ENCODE data around the gene NUB1.

The NUB1 gene

DNA sequence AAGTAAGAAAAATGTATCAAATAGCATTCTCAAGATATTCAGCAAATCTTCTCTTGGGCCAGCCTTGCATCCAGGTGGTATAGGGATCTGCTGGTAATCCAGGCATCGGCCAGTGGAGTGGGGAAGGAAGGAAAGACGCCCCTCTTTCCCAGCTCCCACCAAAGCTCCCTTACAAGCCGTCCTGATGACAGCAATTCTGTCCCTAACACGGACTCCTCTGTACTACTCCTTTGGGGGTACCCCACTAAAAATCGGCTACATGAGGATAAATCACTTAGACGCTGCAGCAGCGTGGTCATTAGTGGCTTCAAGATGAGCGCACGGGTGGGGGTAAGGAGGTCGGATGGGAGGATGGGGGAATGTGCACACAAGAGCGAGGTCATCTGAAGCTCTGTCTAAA lies 24.7 kb upstream of the NUB1 start:
- in situ Hi-C loops (cut with HindIII; ENCODE audit: low pct_ligation_motif_present, low sequenced_read_pairs): no loop called here

GRCh38 chr7:151317936-151318335 lies 23.7 kb upstream of the NUB1 start:
- TF ChIP-seq, protein P1, sequence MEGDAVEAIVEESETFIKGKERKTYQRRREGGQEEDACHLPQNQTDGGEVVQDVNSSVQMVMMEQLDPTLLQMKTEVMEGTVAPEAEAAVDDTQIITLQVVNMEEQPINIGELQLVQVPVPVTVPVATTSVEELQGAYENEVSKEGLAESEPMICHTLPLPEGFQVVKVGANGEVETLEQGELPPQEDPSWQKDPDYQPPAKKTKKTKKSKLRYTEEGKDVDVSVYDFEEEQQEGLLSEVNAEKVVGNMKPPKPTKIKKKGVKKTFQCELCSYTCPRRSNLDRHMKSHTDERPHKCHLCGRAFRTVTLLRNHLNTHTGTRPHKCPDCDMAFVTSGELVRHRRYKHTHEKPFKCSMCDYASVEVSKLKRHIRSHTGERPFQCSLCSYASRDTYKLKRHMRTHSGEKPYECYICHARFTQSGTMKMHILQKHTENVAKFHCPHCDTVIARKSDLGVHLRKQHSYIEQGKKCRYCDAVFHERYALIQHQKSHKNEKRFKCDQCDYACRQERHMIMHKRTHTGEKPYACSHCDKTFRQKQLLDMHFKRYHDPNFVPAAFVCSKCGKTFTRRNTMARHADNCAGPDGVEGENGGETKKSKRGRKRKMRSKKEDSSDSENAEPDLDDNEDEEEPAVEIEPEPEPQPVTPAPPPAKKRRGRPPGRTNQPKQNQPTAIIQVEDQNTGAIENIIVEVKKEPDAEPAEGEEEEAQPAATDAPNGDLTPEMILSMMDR (IDR thresholded peaks at IDR 0.05; ENCODE audit: low read depth, low read length, missing control alignments): no peak
- no peak for DNase-seq
- in situ Hi-C loops (cut with HindIII; ENCODE audit: low pct_ligation_motif_present, low sequenced_read_pairs): no loop called here
- Histone ChIP-seq H3K27me3 (replicated peaks) (no peaks in the 10 kb centered on the region), H3K36me3 (replicated peaks) (no peaks in the 10 kb centered on the region), H3K27ac (no peak overlapping the region), H3K4me3 (ENCODE audit: low read depth, low read length) (no peak overlapping the region)

More for the DNA sequence above, 24.7 kb upstream of the NUB1 start:
- TF ChIP-seq, protein P1 (IDR thresholded peaks at IDR 0.05; ENCODE audit: low read depth, low read length, missing control alignments): no peak
- no peak for DNase-seq
- Histone ChIP-seq H3K27ac (no peak overlapping the region), H3K4me3 (ENCODE audit: low read depth, low read length) (no peak overlapping the region), H3K36me3 (replicated peaks) (no peaks in the 10 kb centered on the region), H3K27me3 (replicated peaks) (no peaks in the 10 kb centered on the region)

DNA sequence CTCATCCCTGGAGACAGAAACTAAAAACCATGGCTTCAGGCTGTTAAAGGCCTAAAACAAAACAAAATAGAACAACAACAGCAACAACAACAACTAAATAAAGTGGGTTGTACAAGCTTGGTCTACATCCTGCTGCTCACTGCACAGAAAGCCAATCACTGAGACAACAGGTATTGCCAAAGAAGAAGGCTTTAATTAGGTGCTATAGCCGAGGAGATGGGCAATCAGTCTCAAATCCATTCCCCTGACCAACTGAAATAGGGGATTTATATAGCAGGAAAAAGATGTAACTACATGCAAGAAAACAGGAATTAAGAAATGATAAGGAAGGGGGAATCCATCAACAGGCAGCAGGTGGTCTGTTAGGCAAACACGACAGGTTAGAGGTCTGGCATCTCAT lies 22.4 kb upstream of the NUB1 start:
- DNase-seq: no peak
- in situ Hi-C loops (cut with HindIII; ENCODE audit: low pct_ligation_motif_present, low sequenced_read_pairs): no loop called here
- TF ChIP-seq, protein P1 (IDR thresholded peaks at IDR 0.05; ENCODE audit: low read depth, low read length, missing control alignments): no peak
- no peaks in the 10 kb centered on the region for H3K27me3 ChIP-seq (replicated peaks)
- no peak overlapping the region for H3K27ac ChIP-seq
- H3K36me3 ChIP-seq (replicated peaks): no peaks in the 10 kb centered on the region
- no peak overlapping the region for H3K4me3 ChIP-seq (ENCODE audit: low read depth, low read length)

DNA sequence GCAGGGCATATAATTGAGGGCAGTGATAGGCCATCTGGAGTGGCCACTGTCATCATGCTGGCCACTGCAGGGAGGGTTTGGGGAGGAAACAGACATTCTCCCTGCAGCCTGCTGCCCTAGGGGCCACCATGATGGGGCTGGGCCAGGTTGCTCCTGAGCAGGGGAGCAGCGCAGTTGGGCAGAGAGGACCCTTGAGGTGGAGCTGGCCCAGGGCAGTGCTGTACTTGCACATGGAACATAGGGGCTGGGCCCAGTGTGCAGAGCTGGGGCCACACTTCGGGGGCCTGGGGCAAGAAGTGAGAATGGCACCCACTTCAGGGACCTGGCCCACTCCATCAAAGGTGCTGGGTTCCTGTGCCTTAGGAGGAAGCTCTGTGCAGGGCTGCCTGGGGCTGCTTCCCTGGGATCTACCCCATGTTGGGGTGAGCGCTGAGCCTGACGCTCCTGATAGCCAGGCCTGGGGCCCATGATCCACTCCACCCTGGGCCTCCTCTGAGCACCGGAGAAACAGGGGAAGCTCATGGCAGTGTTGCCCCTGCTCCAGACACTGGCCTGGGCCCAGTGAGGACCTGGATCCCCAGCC lies 21.3 kb upstream of the NUB1 start:
- TF ChIP-seq, protein P1 (IDR thresholded peaks at IDR 0.05; ENCODE audit: low read depth, low read length, missing control alignments): no peak
- in situ Hi-C loops (cut with HindIII; ENCODE audit: low pct_ligation_motif_present, low sequenced_read_pairs): no loop called here

DNA sequence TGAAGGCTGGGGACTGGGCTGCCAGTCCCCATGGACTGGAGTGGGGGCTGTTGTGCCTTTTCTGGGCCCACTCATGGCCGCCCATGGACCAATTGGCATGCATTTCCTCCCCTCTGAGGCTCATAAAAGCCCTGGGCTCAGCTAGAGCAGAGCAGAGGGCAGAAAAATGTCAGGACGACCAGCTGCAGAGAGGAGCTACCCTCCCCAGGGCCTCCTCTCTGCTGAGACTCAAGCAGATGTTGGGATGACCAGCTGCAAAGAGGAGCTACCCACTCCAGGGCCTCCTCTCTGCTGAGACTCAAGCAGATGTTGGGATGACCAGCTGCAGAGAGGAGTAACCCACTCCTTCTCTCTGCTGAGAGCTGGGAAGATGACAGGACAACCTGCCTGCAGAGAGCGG lies 20.3 kb upstream of the NUB1 start:
- TF ChIP-seq, protein P1 (IDR thresholded peaks at IDR 0.05; ENCODE audit: low read depth, low read length, missing control alignments): no peak
- no peak overlapping the region for H3K4me3 ChIP-seq (ENCODE audit: low read depth, low read length)
- H3K36me3 ChIP-seq (replicated peaks): no peaks in the 10 kb centered on the region
- DNase-seq: no peak
- in situ Hi-C loops (cut with HindIII; ENCODE audit: low pct_ligation_motif_present, low sequenced_read_pairs): no loop called here
- no peaks in the 10 kb centered on the region for H3K27me3 ChIP-seq (replicated peaks)
- H3K27ac ChIP-seq: no peak overlapping the region

More for the DNA sequence above, 21.3 kb upstream of the NUB1 start:
- DNase-seq: no peak
- H3K36me3 ChIP-seq (replicated peaks): no peaks in the 10 kb centered on the region
- H3K27me3 ChIP-seq (replicated peaks): no peaks in the 10 kb centered on the region
- no peak overlapping the region for H3K4me3 ChIP-seq (ENCODE audit: low read depth, low read length)
- H3K27ac ChIP-seq: no peak overlapping the region

DNA sequence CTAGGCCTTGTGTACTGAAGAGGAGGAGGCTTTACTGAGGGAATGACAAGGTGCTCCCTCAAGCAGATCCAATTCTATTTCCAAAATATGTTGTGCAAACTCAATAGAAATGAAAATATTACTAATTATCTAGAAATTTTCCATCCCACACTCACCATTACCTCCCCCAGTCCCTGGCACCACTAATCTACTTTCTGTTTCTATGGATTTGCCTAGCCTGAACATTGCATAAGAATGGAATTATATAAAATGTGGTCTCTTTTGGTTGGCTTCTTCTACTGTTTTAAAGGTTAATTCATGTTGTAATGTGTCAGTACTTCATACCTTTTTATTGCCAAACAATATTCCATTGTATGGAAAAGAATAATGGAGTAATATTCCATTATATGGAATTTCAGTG lies 18.7 kb upstream of the NUB1 start:
- Histone ChIP-seq H3K27me3 (replicated peaks) (no peaks in the 10 kb centered on the region), H3K36me3 (replicated peaks) (no peaks in the 10 kb centered on the region), H3K27ac (no peak overlapping the region), H3K4me3 (ENCODE audit: low read depth, low read length) (no peak overlapping the region)
- no peak for DNase-seq
- TF ChIP-seq, protein P1 (IDR thresholded peaks at IDR 0.05; ENCODE audit: low read depth, low read length, missing control alignments): no peak
- in situ Hi-C loops (cut with HindIII; ENCODE audit: low pct_ligation_motif_present, low sequenced_read_pairs): no loop called here
